RKO (cell line): ENCODE data around the gene DES.

Experiments
- DNase-seq: peaks from one replicate; pipeline ENCODE4 v3.0.0-alpha.2; 2016; ENCODE audit warnings: low spot score

DES gene

GRCh38 chr2:219420687-219421086, 2.5 kb downstream of the DES start:
- no peak for DNase-seq

GRCh38 chr2:219421323-219421722, 3.1 kb downstream of the DES start:
- no peak for DNase-seq

- DNase-seq = no peak
Observed at GRCh38 chr2:219422952-219423534, 4.9 kb downstream of the DES start.

- no peak for DNase-seq
Observed at GRCh38 chr2:219423652-219424377, 5.6 kb downstream of the DES start.

GRCh38 chr2:219425238-219426067, 7.3 kb downstream of the DES start:
- no peak for DNase-seq

GRCh38 chr2:219426068-219426443, 7.9 kb downstream of the DES start:
- DNase-seq = no peak

- no peak for DNase-seq
Observed at GRCh38 chr2:219426534-219427136, 8.5 kb downstream of the DES start.

GRCh38 chr2:219428469-219428868, 10.3 kb downstream of the DES start:
- DNase-seq = no peak

- DNase-seq = no peak
Observed at GRCh38 chr2:219429958-219430606, 11.9 kb downstream of the DES start.

GRCh38 chr2:219430633-219431615, 12.7 kb downstream of the DES start:
- DNase-seq = peak; percentile 25

- DNase-seq = peak; percentile 3
Observed at GRCh38 chr2:219433666-219434467, 15.7 kb downstream of the DES start.

- no peak for DNase-seq
Observed at GRCh38 chr2:219434468-219434717, 16.2 kb downstream of the DES start.

GRCh38 chr2:219434718-219435525, 16.7 kb downstream of the DES start, which contains the start of gene SPEG:
TSS of gene SPEG (plus strand) at chr2:219434843. CDS start at chr2:219434978, 135 bp downstream.
- DNase-seq = no peak

- no peak for DNase-seq
Observed at GRCh38 chr2:219435701-219436100, 17.5 kb downstream of the DES start.

GRCh38 chr2:219436491-219436890, 18.3 kb downstream of the DES start:
- no peak for DNase-seq

- no peak for DNase-seq
Observed at GRCh38 chr2:219437141-219437540, 19.0 kb downstream of the DES start.

- DNase-seq = no peak
Observed at GRCh38 chr2:219437690-219438206, 19.6 kb downstream of the DES start.

GRCh38 chr2:219438453-219438852, 20.3 kb downstream of the DES start:
- no peak for DNase-seq

GRCh38 chr2:219439506-219439905, 21.3 kb downstream of the DES start:
- no peak for DNase-seq
